ENCODE measurements around the gene SI. TPM values are rescaled to one million over a fixed set of nuclear protein-coding genes. Genes with fewer than 3 reads are reported as not detected.

SI gene
- total and polyA plus RNA-seq, 11 donors = 0.01 TPM; not detected in 10

DNA sequence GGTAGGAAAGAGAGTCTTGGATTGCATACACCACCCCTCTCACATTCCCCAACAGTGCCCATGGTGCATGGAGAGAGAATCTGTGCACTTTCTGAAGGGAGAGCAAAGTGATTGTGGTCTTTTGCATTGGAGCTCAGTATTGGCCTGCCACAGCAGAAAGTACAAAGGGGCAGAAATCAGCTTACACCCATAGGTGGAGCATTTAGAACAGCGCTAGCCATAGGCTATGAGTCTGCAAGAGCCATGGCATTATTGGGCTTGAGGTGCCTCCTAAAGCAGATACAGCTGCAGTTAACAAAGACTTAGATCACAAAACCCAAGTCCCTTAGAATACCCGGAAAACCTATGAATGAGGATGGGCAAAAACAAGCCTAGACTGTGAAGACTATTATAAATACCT is 21.8 kb downstream of the SI start:
- Histone ChIP-seq H3K9me3 (peaks cover 0 to 9% (median 0%) of the 10 kb centered on the region in 12 donors), H3K27ac (no peak overlapping the region), H3K4me3 (no peak overlapping the region), H3K36me3 (no peaks in the 10 kb centered on the region), H3K4me1 (no peaks in the 10 kb centered on the region), H3K27me3 (no peaks in the 10 kb centered on the region)
- DNase-seq (no peak), ATAC-seq (no peak)
- intact Hi-C loops (cut with DNase I) = no loop called here
- WGBS, 4 donors = 83 to 88% (median 86%) methylated on average over 2 of the region's 2 CpGs
- TF ChIP-seq, protein P1, sequence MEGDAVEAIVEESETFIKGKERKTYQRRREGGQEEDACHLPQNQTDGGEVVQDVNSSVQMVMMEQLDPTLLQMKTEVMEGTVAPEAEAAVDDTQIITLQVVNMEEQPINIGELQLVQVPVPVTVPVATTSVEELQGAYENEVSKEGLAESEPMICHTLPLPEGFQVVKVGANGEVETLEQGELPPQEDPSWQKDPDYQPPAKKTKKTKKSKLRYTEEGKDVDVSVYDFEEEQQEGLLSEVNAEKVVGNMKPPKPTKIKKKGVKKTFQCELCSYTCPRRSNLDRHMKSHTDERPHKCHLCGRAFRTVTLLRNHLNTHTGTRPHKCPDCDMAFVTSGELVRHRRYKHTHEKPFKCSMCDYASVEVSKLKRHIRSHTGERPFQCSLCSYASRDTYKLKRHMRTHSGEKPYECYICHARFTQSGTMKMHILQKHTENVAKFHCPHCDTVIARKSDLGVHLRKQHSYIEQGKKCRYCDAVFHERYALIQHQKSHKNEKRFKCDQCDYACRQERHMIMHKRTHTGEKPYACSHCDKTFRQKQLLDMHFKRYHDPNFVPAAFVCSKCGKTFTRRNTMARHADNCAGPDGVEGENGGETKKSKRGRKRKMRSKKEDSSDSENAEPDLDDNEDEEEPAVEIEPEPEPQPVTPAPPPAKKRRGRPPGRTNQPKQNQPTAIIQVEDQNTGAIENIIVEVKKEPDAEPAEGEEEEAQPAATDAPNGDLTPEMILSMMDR (IDR thresholded peaks at IDR 0.05) = no peak
- no peak for TF ChIP-seq POLR2A (IDR thresholded peaks at IDR 0.05)

DNA sequence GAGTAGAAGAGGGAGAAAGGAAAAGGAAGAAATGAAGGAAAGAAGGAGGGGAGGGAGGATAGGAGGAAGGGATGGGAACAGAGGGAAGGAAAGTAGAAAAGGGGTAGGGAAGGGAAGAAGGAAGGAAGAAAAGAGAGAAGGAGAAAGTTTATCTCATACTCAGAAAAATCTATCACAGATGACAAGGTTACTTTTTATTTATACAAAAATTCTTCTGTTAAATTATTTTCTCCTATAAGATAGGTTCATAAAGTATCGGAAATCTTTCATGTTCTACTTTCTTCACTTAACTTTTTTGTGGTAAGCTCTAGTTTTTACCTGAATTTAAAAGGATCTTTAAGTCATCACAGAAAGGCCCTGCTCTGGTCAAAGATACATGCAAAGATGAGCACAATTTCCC is 38.1 kb downstream of the SI start:
- Histone ChIP-seq H3K36me3 (no peaks in the 10 kb centered on the region), H3K27me3 (no peaks in the 10 kb centered on the region), H3K9me3 (no peaks in the 10 kb centered on the region), H3K4me3 (no peak overlapping the region), H3K4me1 (no peaks in the 10 kb centered on the region), H3K27ac (no peak overlapping the region)
- WGBS, 4 donors = 90 to 93% (median 90%) methylated on average over 1 of the region's 1 CpG
- intact Hi-C loops (cut with DNase I) = no loop called here
- no peak for DNase-seq
- no peak for ATAC-seq
- no peak for TF ChIP-seq POLR2A (IDR thresholded peaks at IDR 0.05)
- TF ChIP-seq, protein P1 (IDR thresholded peaks at IDR 0.05) = no peak

DNA sequence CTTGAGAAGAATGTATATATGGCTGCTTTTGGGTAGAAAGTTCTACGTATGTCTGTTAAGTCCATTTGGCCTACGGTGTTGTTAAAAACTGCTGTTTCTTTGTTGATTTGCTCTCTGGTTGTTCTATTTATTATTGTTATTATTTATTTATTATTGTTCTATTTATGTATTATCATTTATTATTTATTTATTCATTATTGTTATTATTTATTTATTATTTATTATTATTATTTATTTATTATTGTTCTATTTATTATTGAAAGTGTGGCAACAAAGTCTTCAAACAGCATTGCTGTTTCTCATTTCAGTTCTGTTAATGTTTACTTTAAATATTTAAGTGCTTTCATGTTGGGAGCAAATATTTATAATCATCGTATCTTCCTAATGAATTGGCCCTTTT is 66.7 kb downstream of the SI start:
- intact Hi-C loops (cut with DNase I) = no loop called here
- no peaks in the 10 kb centered on the region for H3K9me3 ChIP-seq
- H3K4me3 ChIP-seq = no peak overlapping the region
- no peak overlapping the region for H3K27ac ChIP-seq
- H3K36me3 ChIP-seq = no peaks in the 10 kb centered on the region
- WGBS, 4 donors = 86 to 91% (median 90%) methylated on average over 3 of the region's 3 CpGs
- no peak for ATAC-seq
- no peaks in the 10 kb centered on the region for H3K27me3 ChIP-seq
- DNase-seq = no peak
- no peaks in the 10 kb centered on the region for H3K4me1 ChIP-seq
- TF ChIP-seq, protein P1 (IDR thresholded peaks at IDR 0.05) = no peak

DNA sequence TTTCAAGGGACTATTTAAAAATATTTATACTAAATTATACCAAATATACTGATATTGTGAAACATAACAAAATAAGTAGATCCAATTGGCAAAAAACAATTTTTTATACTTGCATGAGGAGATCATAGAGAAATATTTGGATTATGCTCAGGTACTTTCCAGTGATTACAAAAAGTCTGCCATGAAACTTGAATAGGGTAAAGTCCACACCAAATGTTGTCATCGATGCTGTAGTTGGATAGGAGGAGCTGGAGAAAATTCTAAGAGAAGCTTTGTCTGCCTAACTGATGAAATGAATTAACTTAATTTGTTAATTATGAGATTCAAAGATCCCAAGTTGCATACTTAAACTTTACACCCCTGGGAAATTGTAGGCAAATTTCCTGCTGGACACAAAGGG is 93.3 kb downstream of the SI start:
- TF ChIP-seq, protein P1 (IDR thresholded peaks at IDR 0.05) = no peak
- no peak for TF ChIP-seq POLR2A (IDR thresholded peaks at IDR 0.05)
- no peaks in the 10 kb centered on the region for H3K4me1 ChIP-seq
- ATAC-seq = no peak
- H3K27ac ChIP-seq = no peak overlapping the region
- H3K4me3 ChIP-seq = no peak overlapping the region
- intact Hi-C loops (cut with DNase I) = no loop called here
- H3K9me3 ChIP-seq = no peaks in the 10 kb centered on the region
- WGBS, 4 donors = 71 to 83% (median 79%) methylated on average over 1 of the region's 1 CpG
- no peaks in the 10 kb centered on the region for H3K27me3 ChIP-seq
- no peak for DNase-seq
- no peaks in the 10 kb centered on the region for H3K36me3 ChIP-seq

Measured in heart left ventricle (tissue), 16 donors.